ENCODE measurements around the gene TMEM229A. TPM values are rescaled to one million over a fixed set of nuclear protein-coding genes. Genes with fewer than 3 reads are reported as not detected.

The TMEM229A gene
- total RNA-seq, 6 experiments from 2014 or later = not detected

GRCh38 chr7:124058515-124058914 lies 25.6 kb upstream of the TMEM229A start:
- peaks cover 10% of the 10 kb centered on the region for H3K9me3 Mint-ChIP-seq
- H3K4me1 Mint-ChIP-seq (ENCODE audit: low read depth) = no peaks in the 10 kb centered on the region
- TF ChIP-seq CTCF (IDR thresholded peaks at IDR 0.05) = no peak
- H3K27me3 Mint-ChIP-seq (ENCODE audit: insufficient read depth) = no peaks in the 10 kb centered on the region; the same call in 1 of the 2 replicates
- no peaks in the 10 kb centered on the region for H3K36me3 Mint-ChIP-seq (ENCODE audit: low read depth)
- no peak overlapping the region for H3K27ac Mint-ChIP-seq
- DNase-seq = no peak
- H3K4me3 Mint-ChIP-seq = no peak overlapping the region

- Mint-ChIP-seq H3K36me3 (ENCODE audit: low read depth) (no peaks in the 10 kb centered on the region), H3K27me3 (ENCODE audit: insufficient read depth) (no peaks in the 10 kb centered on the region), H3K27ac (no peak overlapping the region), H3K4me1 (ENCODE audit: low read depth) (no peaks in the 10 kb centered on the region), H3K4me3 (no peak overlapping the region), H3K9me3 (peaks cover 10% of the 10 kb centered on the region)
- DNase-seq = no peak
- TF ChIP-seq CTCF (IDR thresholded peaks at IDR 0.05) = no peak
These were observed 25.0 kb upstream of the TMEM229A start for GRCh38 chr7:124057872-124058271.

GRCh38 chr7:124056234-124056633 lies 23.4 kb upstream of the TMEM229A start:
- H3K27ac Mint-ChIP-seq = no peak overlapping the region

GRCh38 chr7:124051681-124052377 lies 19.0 kb upstream of the TMEM229A start:
- no peak overlapping the region for H3K4me3 Mint-ChIP-seq
- no peaks in the 10 kb centered on the region for H3K36me3 Mint-ChIP-seq (ENCODE audit: low read depth)

More at GRCh38 chr7:124056234-124056633, 23.4 kb upstream of the TMEM229A start:
- H3K36me3 Mint-ChIP-seq (ENCODE audit: low read depth) = no peaks in the 10 kb centered on the region
- no peak for DNase-seq
- H3K9me3 Mint-ChIP-seq = peaks cover 10% of the 10 kb centered on the region
- H3K4me3 Mint-ChIP-seq = no peak overlapping the region
- no peaks in the 10 kb centered on the region for H3K27me3 Mint-ChIP-seq (ENCODE audit: insufficient read depth)
- TF ChIP-seq CTCF (IDR thresholded peaks at IDR 0.05) = no peak
- no peaks in the 10 kb centered on the region for H3K4me1 Mint-ChIP-seq (ENCODE audit: low read depth)

GRCh38 chr7:124042826-124043225 lies 10.0 kb upstream of the TMEM229A start:
- no peak for TF ChIP-seq CTCF (IDR thresholded peaks at IDR 0.05)
- Mint-ChIP-seq H3K4me3 (no peak overlapping the region), H3K27me3 (ENCODE audit: insufficient read depth) (no peaks in the 10 kb centered on the region), H3K4me1 (ENCODE audit: low read depth) (no peaks in the 10 kb centered on the region), H3K36me3 (ENCODE audit: low read depth) (no peaks in the 10 kb centered on the region), H3K27ac (no peak overlapping the region), H3K9me3 (peaks cover 16% of the 10 kb centered on the region)
- DNase-seq = no peak

More at GRCh38 chr7:124051681-124052377, 19.0 kb upstream of the TMEM229A start:
- no peaks in the 10 kb centered on the region for H3K4me1 Mint-ChIP-seq (ENCODE audit: low read depth)
- no peak for DNase-seq
- H3K27ac Mint-ChIP-seq = no peak overlapping the region
- H3K9me3 Mint-ChIP-seq = peaks cover 22% of the 10 kb centered on the region
- no peaks in the 10 kb centered on the region for H3K27me3 Mint-ChIP-seq (ENCODE audit: insufficient read depth)
- no peak for TF ChIP-seq CTCF (IDR thresholded peaks at IDR 0.05)

All from HFFc6 (cell line).